ENCODE measurements around the gene MYCBPAP. TPM values are rescaled to one million over a fixed set of nuclear protein-coding genes. Genes with fewer than 3 reads are reported as not detected.
A peak's percentile ranks its signal among the peaks of the same experiment; 100 is the strongest.

Gene MYCBPAP
- polyA plus RNA-seq, 10 donors = 0.44 to 1.2 (median 0.97) TPM

DNA sequence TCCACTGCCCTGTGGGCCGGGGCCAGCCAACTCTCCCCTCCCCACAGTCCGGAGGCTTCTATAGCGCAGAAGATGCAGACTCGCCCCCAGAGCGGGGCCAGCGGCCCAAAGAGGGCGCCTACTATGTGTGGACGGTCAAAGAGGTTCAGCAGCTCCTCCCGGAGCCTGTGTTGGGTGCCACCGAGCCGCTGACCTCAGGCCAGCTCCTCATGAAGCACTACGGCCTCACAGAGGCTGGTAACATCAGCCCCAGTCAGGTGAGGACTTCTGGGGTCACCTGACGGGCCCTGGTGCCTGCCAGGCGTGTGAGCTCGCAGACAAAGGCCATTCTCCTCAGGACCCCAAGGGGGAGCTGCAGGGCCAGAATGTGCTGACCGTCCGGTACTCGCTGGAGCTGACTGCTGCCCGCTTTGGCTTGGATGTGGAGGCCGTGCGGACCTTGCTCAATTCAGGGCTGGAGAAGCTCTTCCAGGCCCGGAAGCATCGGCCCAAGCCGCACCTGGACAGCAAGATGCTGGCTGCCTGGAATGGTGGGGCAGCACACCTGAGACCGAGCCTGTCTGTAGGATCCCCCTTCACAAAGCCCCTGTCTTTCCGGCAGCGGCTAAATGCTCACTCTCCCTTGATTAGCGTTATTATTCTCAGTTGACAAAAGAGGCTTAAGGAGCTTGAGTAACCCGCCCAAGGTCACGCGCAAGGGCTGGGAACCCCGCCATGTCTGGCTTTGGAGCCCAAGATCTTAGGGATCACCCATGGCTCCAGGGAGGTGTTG is 42.6 kb downstream of the MYCBPAP start:
- peak; percentile 76 to 93 (median 89) for DNase-seq

DNA sequence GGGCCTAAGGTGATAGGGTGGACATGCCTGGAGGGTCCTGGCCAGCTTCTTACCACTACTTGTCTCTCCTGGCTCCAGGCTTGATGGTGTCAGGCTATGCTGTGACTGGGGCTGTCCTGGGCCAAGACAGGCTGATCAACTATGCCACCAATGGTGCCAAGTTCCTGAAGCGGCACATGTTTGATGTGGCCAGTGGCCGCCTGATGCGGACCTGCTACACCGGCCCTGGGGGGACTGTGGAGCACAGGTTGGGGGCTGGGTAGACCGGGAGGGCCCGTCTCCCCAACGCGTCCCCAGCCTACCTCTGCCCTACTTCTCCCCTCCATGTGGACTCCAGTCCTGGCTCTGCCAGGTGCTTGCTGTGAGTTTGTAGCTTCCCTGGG is 43.2 kb downstream of the MYCBPAP start:
- DNase-seq = no peak

DNA sequence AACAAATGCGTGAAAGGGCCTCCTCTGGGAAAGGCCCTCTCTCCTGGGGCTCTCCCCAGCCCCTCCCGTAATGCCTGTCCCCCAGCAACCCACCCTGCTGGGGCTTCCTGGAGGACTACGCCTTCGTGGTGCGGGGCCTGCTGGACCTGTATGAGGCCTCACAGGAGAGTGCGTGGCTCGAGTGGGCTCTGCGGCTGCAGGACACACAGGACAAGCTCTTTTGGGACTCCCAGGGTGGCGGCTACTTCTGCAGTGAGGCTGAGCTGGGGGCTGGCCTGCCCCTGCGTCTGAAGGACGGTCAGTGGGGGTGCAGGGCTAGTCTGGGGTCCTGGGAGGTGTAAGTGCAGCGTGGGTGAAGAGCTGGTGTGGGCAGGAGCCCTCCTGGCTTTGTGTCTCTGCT is 43.6 kb downstream of the MYCBPAP start:
- no peak for DNase-seq

DNA sequence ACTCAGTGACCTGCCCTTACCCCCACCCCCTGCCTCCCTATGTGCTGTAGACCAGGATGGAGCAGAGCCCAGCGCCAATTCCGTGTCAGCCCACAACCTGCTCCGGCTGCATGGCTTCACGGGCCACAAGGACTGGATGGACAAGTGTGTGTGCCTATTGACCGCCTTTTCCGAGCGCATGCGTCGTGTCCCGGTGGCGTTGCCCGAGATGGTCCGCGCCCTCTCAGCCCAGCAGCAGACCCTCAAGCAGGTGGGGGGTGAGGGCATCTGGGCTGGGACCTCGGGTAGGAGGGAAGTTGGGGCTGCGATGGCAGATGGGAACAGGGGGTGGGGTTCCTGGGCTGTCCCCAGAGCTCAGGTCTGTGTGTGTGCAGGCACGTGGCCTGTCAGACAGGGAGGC is 46.0 kb downstream of the MYCBPAP start:
- DNase-seq = no peak

DNA sequence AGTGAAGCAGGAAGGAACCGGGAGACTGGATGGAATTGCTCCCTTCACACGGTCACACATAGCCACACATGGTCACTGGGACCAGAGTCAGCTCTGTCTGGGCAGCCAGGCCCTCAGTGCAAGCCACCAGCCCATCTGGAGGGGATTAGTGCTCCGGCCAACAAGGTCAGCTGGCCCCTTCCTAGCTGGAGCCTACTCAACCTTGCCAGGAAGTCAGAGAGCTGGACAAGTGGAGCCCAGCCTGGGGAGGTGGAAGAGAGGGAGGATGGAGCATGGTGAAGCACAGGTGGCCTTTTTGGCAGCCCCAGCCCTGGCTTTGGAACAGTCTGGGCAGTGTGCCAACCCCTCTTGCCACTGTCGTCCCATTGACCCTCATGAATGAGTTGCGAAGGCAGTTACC is 48.6 kb downstream of the MYCBPAP start:
- DNase-seq = peak in 2 of 3 donors; percentile 30 to 83

DNA sequence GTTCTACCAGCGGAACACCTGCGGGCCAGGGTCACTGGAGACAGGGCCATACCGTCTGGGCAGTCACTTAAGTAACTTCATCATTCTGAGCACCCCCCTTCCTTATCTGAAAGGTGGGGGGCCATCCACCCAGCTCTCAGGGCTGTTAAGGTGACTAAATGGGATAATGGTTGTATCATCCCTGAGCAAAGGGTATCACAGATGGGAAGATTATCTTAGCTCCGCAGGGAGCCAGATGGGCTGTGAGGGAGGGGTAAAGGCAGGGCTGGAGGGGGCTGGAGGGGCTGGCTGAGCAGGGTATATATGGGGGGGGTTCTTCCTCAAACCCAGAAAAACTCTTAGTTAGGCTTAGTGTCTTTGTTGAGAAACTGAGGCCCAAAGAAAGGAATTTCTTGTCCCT is 49.4 kb downstream of the MYCBPAP start:
- no peak for DNase-seq

DNA sequence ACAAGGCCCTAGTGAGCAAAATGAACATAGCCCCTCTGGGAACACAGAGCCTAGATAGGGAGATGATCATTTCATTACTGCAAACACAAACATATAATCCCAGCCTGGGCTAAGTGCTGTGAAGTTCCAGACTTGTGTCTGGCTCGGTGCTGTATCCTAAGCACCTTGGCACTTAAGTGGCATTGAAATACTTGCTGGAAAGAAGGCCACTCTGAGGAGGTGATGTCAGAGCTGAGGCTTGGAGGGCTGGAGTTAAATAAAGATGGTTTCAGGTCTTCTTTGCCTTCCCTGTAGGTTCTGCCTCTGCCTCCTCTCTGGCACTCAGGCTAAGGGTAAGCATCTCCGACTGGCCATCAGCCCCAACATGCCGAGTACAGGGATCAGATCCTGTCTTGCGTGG is 49.9 kb downstream of the MYCBPAP start:
- no peak for DNase-seq

DNA sequence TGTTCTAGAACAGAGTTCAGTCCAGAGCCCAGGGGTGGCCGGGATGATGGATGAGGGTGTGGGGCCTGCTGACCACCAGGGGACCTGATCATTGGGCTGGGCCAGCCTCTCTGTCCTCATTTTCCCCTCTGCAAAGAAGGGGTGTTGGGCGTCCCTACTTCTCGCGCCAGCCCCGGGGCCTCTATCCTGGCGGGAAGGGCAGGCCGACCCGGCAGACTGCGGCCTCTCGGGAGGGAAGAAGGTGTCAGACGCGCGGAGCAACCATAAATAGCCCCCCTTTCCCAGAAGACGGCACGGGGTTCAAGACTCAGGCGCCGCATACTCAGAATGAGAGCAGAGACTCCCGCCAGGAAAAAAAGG is 50.3 kb downstream of the MYCBPAP start:
- DNase-seq = no peak

DNA sequence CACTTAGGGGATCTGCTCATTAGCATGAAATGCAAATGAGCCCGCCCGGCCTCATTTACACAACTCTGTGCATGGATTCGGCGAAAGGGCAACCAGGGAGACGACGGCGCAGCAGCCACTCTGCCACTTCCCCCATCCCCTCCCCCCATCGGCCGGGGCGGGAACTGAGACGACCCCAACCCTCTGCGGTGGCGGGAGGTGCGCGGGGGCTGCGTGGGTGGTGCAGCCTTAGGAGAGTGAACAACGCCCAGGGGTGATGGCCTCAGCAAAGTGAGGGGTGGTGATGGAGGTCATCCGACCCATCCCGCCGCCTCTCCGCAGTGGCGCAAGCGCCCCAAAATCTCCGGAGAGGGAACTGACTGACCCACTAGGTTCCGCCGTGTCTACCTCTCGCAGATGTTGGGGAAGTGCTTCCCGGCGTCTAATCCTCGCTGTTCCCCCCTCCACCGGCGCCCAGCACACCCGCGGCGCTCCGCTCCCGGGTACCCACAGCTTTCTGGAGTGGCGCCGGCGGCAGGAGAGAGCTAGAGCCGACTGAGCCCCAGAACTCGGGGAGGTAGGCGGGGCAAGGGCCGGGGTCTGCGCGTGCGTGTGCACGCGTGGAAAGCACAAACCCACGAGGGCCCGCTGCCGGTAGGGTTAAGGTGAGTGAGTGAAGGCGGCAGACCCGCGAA is 50.8 kb downstream of the MYCBPAP start:
- DNase-seq = peak in 1 of 3 donors; percentile 53

DNA sequence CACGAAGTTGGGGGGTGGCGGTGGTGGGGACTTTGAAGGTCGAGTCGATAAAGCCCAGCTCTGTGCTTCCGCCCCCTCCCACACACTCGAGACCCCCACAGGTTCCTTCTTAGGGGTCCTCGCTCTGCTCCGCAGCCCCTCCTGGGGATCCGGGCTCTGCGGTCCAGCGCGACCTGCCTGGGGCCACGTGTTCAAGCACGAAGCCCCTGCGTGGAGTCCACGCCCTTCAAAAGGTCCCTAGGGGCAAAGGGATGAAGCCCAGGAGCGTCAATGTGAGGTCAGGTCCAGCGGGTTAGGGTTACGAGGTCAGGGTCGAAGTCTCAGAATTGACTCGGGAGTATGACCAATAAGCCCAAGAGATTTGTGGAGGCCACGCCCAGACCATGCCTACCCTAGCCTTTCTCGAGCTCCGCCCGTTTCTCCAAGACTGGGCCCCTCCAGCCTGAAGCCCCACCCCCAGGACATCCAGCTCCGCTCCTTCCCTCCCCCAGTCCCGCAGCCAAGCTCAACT is 51.5 kb downstream of the MYCBPAP start:
- no peak for DNase-seq

DNA sequence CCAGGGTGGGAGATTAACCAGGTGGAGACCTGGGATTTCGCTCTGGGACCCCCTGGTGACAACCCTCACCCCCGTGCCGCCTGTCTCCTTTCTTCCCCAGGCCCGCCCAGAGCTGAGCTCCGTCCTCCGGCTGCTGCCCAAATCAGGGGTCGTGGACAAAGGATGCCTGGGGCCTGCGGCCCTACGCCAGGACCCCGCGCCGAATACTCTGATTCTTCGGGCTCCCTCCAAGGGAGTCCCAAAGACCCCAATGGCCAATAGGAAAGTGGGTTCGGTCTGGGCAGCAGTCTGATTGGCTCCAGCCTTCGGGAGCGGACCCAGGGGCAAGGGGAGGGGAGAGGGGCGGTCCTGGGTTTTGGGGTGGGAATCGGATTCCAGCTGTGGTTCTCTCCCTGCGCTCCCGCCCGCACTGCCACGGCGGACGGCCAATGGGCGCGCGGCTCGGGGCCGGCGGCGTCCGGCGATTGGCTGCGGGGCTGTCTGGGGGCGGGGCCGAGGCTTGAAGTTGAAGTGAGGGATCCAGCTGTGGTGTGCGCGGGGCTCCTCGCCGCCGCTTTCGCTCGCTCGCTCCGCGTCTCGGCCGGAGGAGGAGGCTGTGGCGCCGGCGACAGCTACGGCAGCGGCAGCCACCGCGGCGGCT is 52.1 kb downstream of the MYCBPAP start, which contains the start of gene CACNA1G:
TSS of gene CACNA1G (plus strand) at position 531 of the 640 bp plus-strand sequence. CDS start 745 bp downstream, outside the sequence.
- DNase-seq = peak; percentile 90 to 99 (median 95)

DNA sequence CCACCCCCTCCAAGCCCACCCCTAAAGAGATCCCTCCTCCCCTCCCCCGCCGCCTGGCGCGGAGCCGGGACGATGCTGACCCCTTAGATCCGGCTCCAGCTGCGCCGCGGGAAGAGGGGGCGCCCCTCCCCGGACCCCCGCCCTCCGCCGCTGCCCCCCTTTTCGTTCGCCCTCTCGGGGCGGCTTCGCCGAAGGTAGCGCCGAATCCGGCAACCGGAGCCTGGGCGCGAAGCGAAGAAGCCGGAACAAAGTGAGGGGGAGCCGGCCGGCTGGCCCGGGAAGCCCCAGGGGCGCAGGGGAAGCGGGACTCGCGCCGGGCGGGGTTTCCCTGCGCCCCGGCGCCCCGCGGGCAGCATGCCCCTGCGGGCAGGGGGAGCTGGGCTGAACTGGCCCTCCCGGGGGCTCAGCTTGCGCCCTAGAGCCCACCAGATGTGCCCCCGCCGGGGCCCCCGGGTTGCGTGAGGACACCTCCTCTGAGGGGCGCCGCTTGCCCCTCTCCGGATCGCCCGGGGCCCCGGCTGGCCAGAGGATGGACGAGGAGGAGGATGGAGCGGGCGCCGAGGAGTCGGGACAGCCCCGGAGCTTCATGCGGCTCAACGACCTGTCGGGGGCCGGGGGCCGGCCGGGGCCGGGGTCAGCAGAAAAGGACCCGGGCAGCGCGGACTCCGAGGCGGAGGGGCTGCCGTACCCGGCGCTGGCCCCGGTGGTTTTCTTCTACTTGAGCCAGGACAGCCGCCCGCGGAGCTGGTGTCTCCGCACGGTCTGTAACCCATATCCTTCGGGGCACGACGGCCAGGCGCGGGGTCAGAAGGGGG is 52.9 kb downstream of the MYCBPAP start:
- peak in 1 of 3 donors; percentile 57 for DNase-seq

DNA sequence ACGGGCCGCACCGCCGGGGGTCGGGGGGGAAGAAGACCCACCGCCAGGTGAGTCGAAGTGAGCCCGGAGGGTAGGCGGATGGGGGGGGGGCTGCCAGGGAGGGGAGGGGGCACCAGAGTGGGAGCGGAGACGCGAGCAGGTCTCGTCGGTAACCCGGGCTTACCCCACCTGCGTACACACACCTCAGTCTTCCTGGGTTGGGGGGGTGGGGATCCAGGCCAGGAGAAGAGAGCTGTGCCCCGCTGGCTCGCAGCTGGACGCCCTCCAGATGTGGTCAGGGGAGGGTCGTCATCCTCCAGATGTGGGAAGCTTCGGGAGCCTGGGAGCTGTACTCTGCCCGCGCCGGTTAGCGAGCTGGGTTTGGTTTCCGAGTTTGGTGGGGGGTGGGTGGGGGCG is 53.5 kb downstream of the MYCBPAP start:
- DNase-seq = no peak

DNA sequence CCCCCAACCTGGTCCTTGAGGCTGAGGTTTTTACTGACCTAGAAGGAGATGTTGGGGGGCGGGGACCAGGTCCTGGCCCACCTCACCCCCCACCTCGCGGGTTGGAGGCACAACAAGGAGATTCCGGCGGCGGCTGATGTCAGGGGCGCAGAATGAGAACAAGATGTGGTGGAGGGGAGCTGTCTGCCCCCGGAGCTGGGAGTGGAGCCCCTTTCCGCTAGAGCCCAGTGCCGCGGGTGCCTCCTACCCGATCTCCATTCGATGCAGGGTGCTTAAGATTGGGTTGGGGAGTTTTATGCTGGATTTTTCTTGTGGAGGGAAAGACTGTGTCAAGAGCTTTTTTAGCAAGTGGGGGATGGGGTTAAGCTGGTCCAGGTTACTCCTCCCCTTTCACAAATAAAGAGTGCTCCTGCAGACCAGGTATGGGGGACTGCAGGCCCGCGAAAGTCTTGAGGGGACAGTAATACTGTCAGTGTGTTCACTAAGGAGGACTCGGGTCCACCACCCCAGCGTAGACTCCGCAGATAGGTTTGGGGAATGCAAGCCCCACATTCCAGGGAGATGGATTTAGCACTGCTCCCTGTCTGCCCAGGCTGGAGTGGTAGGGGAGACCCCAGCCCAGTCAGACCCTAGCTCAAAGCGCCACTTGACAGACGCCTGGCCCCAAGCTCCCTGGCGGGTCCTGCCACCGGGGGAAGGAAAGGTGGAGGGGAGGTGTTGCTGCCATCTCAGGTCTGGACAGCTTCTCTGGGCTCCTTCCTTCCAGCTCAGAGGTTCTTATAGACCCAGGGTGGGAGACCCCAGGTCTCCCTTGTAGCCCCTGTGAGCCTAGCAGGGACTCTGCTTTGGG is 54.2 kb downstream of the MYCBPAP start:
- peak in 1 of 3 donors; percentile 69 for DNase-seq

DNA sequence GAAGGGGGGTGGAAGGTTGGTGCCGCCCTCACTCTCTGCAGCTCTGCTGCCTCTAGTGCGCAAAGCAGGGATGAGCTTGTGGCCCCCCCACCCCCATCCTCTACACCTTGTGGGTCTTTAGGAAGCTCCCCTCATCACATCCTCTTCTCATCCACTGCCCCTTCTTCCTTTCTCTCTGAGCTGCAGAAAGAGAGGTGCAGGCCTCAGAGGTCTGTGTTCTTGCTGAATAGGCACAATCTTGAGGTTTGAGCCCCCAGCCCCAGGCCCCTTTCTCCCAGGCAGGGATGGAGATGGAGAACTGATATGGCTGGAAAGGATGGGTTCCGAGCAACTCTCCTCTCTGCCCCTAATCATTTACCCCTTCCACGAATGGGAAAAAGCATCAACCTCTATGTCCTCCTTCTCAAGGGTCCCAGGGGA is 54.9 kb downstream of the MYCBPAP start:
- DNase-seq = peak in 1 of 3 donors; percentile 61

DNA sequence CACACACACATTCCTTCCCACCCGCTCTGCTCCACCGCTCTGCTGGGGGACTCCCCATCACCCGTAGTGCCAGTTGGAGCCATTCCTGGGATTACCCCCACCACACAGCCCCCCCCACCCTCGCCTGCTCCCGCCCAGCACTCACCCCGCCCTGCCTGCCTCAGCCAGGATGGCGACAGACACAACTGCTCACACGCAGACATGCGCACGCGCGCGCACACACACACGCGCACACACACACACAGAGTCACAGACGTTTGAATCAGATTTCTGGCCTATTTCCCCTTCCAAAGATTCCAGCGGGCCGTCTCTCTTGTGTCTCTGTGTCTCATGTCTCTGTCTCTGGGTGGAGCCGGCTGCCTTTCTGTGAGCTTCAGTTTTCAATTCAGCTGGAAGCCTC is 56.7 kb downstream of the MYCBPAP start:
- peak; percentile 89 to 96 (median 92) for DNase-seq

DNA sequence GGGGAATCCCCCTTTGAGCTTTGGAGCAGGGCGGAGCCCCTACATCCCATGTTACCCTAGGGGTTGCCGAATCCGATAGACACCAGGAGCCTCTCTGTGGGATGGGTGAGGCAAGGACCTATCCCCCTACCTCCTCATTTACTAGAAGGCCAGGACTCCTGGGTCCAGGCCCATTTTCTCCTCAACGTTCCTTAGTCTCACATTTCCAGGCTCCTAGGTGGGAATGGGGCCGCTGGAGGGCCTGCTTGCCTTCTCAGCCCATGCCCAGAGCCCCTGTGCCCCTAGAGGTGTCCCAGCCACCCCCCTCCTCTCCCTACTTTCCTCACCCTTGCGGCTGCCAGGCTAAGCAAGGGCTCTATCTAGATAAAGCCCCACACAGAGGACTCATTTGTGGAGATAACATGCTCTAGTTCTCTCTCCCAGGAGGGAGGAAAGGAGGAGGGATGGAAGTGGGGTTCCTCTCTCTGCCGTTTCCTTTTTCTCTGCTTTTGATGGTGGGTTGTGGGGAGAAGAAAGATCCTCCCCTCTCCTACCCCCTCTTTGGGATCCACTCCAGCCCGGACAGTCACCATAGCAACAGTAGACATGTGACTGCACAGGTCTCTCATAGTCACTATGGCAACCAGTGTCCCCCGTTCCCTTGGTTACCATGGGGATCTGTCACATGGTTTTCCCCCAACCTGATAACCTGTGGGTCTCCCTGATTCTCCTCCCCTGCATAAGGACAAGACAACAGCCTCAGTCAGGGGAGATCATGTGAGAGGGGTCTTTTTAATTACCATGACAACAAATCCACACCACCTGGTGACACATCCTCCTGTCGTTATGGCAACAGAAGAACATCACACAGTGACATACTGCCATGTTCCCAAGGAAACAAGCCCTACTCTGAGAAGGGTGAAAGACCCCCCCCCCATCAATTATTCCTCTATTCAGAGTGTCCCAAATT is 57.4 kb downstream of the MYCBPAP start:
- DNase-seq = peak in 1 of 3 donors; percentile 81

DNA sequence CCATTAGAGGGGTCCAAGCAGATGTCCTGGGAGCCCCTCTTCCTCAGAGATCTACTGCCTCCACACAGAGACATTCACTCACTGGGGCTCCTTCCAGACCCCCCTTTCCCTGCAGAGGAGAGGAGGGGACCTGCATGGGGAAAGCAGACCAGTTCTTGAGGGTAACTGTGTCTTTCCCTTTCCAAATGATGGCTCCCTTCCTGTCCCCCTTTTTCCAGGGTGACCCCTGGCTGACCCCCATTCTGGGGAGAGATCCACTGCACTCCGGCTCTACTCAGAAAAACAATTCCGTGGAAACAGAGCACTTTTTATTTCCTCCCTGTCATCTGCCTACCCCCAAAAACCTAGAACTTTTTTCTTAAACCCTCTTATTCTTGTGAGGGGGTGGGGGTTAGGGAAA is 58.6 kb downstream of the MYCBPAP start:
- peak in 1 of 3 donors; percentile 81 for DNase-seq

DNA sequence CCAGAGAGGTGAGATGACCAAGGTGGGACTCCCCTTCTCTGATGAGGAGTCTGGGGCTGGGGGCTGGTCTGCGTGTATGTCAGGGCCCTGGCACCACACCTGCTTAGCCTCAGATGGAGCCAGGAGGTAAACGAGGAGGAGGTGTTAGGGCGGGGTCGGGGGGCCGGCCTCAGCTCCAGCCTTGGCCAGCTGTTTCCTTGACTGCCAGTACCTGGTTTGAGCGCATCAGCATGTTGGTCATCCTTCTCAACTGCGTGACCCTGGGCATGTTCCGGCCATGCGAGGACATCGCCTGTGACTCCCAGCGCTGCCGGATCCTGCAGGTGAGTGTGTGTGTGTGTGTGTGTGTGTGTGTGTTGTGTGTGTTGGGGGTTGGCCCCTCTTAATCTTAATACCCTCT is 60.4 kb downstream of the MYCBPAP start:
- DNase-seq = no peak

DNA sequence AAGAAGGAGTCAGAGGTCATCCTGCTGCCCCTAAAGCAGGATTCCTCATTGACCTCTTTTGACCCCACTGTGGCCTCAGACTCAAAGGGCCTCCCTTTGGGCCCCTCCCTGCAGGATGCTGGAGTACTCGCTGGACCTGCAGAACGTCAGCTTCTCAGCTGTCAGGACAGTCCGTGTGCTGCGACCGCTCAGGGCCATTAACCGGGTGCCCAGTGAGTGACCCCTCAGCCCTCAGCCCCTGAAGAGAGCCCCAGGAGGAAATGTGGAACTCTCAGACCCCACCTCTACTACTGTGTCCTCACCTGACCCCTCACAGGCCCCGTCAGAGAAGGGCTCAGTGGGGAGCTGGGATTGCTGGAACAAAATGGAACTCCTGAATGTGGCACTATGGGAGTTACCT is 61.4 kb downstream of the MYCBPAP start:
- DNase-seq = no peak
